Common myeloid progenitor, CD34-positive (primary cell): ENCODE results near the gene REXO5.

Experiments used
- CTCF ChIA-PET: fragments of 350-600 bp; sonication (Branson Sonifier 250); formaldehyde crosslinking; loops from one replicate; lab custom pipeline; 2021; ENCODE audit warnings: antibody characterized with exemption; lab: Charles Lee
- POLR2A ChIA-PET: fragments of 350-600 bp; sonication (Branson Sonifier 250); formaldehyde crosslinking; loops from one replicate; lab custom pipeline; 2021; ENCODE audit warnings: antibody characterized with exemption; lab: Charles Lee
- DNase-seq, 3 donors: peaks; one replicate each; pipeline versions ENCODE4 v3.0.0 to v3.0.0-alpha.2; 2013
- H3K27ac ChIP-seq, 2 experiments: 1 replicate in 1 of 2; 2 replicates in 1 of 2; pipeline ENCODE4 v1.7.0; 2013; ENCODE audit warnings: inconsistent platforms in 2 of 2, low read length in 2 of 2, mild to moderate bottlenecking in 2 of 2, low read depth in 1 of 2, moderate library complexity in 1 of 2; ENCODE audit not compliant: severe bottlenecking in 2 of 2, insufficient read depth in 1 of 2, poor library complexity in 1 of 2
- H3K27me3 ChIP-seq, 5 experiments: replicated peaks in 2 of 5; 1 replicate in 3 of 5; 2 replicates in 2 of 5; pipeline versions ENCODE4 v1.6.1 to v1.7.0; 2013; ENCODE audit warnings: low read length in 4 of 5, mild to moderate bottlenecking in 2 of 5, moderate library complexity in 2 of 5, inconsistent platforms in 1 of 5; ENCODE audit not compliant: insufficient read depth in 5 of 5, control insufficient read depth in 4 of 5
- H3K36me3 ChIP-seq, 4 experiments: 1 replicate in 2 of 4; 2 replicates in 2 of 4; pipeline versions ENCODE4 v1.6.1 to v1.7.0; 2013; ENCODE audit warnings: low read length in 3 of 4, control low read depth in 1 of 4, mild to moderate bottlenecking in 1 of 4; ENCODE audit not compliant: control insufficient read depth in 4 of 4, insufficient read depth in 4 of 4
- H3K4me1 ChIP-seq, 4 experiments: 1 replicate in 3 of 4; 2 replicates in 1 of 4; pipeline versions ENCODE4 v1.6.1 to v1.7.1; 2013; ENCODE audit warnings: low read length in 3 of 4, mild to moderate bottlenecking in 3 of 4, control low read depth in 1 of 4, inconsistent platforms in 1 of 4, moderate library complexity in 1 of 4; ENCODE audit not compliant: control insufficient read depth in 4 of 4, insufficient read depth in 4 of 4; ENCODE audit errors: control extremely low read depth in 1 of 4
- H3K4me3 ChIP-seq, 7 experiments: 1 replicate in 4 of 7; 2 replicates in 3 of 7; pipeline versions ENCODE4 v1.5.1 to v1.7.0; 2013; ENCODE audit warnings: mild to moderate bottlenecking in 7 of 7, low read length in 6 of 7, moderate library complexity in 6 of 7, inconsistent platforms in 2 of 7, low read depth in 2 of 7, control low read depth in 1 of 7; ENCODE audit not compliant: insufficient read depth in 4 of 7, control insufficient read depth in 1 of 7; ENCODE audit errors: extremely low read depth in 1 of 7
- H3K9me3 ChIP-seq, 5 experiments: 1 replicate in 4 of 5; 2 replicates in 1 of 5; pipeline versions ENCODE4 v1.6.1 to v1.7.1; 2013; ENCODE audit warnings: low read length in 4 of 5, mild to moderate bottlenecking in 2 of 5, inconsistent platforms in 1 of 5, low read depth in 1 of 5, moderate library complexity in 1 of 5; ENCODE audit not compliant: control insufficient read depth in 4 of 5, insufficient read depth in 2 of 5; ENCODE audit errors: control extremely low read depth in 1 of 5
- WGBS: methylation state at CpG from one replicate; pipeline ENCODE4 v1.1.5; 2013; ENCODE audit not compliant: insufficient coverage; 5-methylcytosine and 5-hydroxymethylcytosine counted together

REXO5 gene

DNA sequence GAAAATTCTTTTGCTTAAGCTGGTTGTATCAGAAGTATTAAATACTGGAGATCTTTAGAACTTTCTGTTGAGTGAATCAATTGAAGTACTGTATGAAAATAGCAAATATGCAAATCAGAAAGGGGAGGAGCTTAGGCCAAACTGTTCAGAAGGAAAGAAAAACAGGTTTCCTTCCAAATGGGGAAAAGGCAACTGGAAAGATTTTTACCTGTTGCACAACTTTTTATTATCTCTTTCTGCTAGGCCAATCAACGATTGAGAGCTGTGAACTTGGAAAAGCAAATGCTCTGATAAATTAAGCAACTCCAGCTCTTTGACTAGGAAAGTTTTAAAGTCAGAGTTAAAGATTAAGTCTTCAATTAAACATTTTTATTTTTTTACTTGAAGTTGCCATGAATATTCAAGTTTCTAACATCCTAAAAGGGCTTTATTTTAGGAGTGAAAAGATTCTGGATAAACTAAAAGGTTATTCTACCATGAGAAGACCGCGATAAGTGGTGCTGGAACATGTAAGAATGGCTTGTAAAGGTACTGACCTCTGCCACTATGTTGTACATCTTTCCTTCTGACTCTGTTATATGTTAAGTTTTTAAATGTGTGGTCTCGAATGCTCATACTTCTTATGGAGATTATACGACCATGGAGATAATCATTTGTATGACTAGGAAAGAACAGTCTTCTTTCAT lies 77.4 kb downstream of the REXO5 start:
- no peak overlapping the region for H3K4me3 ChIP-seq
- no peaks in the 10 kb centered on the region for H3K9me3 ChIP-seq
- H3K27me3 ChIP-seq = no peaks in the 10 kb centered on the region
- peaks cover 0 to 26% (median 7%) of the 10 kb centered on the region in 4 experiments for H3K4me1 ChIP-seq
- ChIA-PET POLR2A (interaction anchor here (0.6 kb wide), 1 partner anchor 1356 kb away, joined by 4 read pairs; no protein-coding TSS in a partner anchor), CTCF (interaction anchor here (1.2 to 2.4 kb wide), 2 partner anchors 20 to 33 kb away, joined by 3 to 6 read pairs; no protein-coding TSS in a partner anchor)
- no peak for DNase-seq
- WGBS = 100% methylated on average over 1 of the region's 5 CpGs
- H3K27ac ChIP-seq = no peak overlapping the region
- peaks cover 0 to 17% (median 6%) of the 10 kb centered on the region in 4 experiments for H3K36me3 ChIP-seq

- peaks cover 0 to 17% (median 6%) of the 10 kb centered on the region in 4 experiments for H3K36me3 ChIP-seq
- peaks cover 0 to 21% (median 5%) of the 10 kb centered on the region in 4 experiments for H3K4me1 ChIP-seq
- H3K27ac ChIP-seq = no peak overlapping the region
- no peaks in the 10 kb centered on the region for H3K27me3 ChIP-seq
- no CpG with 5 or more reads among the region's 1 CpG for WGBS
- ChIA-PET CTCF (interaction anchor here (1.2 to 2.4 kb wide), 2 partner anchors 19 to 34 kb away, joined by 3 to 6 read pairs; no protein-coding TSS in a partner anchor), POLR2A (no interaction called here)
- no peak overlapping the region for H3K4me3 ChIP-seq
- H3K9me3 ChIP-seq = no peaks in the 10 kb centered on the region
- no peak for DNase-seq
These were observed 77.9 kb downstream of the REXO5 start for GRCh38 chr16:20884240-20884556.

GRCh38 chr16:20886320-20886719 lies 80.0 kb downstream of the REXO5 start:
- CTCF ChIA-PET = interaction anchor here (0.7 kb wide), 1 partner anchor 12 kb away, joined by 3 read pairs; no protein-coding TSS in a partner anchor
- Histone ChIP-seq H3K4me3 (no peak overlapping the region), H3K4me1 (peaks cover 0 to 9% (median 0%) of the 10 kb centered on the region in 4 experiments), H3K27me3 (no peaks in the 10 kb centered on the region), H3K27ac (no peak overlapping the region), H3K9me3 (no peaks in the 10 kb centered on the region), H3K36me3 (peaks cover 0 to 25% (median 7%) of the 10 kb centered on the region in 4 experiments)
- DNase-seq = no peak
- no CpG with 5 or more reads among the region's 1 CpG for WGBS
- POLR2A ChIA-PET = interaction anchor here (1.6 kb wide), 1 partner anchor 8 kb away, joined by 3 read pairs; no protein-coding TSS in a partner anchor

DNA sequence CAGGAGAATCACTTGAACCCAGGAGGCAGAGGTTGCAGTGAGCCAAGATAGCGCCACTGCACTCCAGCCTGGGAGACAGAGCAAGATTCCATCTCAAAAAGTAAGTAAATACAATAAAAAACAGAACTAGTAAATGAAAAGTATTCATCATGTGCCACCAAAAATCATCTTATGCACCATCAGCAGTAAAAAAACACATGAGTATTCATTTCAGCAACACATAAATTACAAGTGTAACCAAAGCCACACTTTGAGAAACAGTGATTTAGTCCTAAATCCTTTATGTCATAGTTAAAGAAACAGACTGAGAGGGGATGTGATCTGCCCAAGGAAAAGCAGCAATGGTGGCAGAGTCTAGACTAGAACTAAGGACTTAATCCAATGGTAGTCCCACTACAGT lies 80.9 kb downstream of the REXO5 start:
- POLR2A ChIA-PET = no interaction called here
- peaks cover 2 to 34% (median 9%) of the 10 kb centered on the region in 4 experiments for H3K36me3 ChIP-seq
- CTCF ChIA-PET = interaction anchor here (0.8 to 1.2 kb wide), 3 partner anchors 8 to 39 kb away, joined by 3 to 6 read pairs (median 3); no protein-coding TSS in a partner anchor

GRCh38 chr16:20889625-20890275 lies 83.4 kb downstream of the REXO5 start:
- Histone ChIP-seq H3K36me3 (peaks cover 4 to 48% (median 16%) of the 10 kb centered on the region in 4 experiments), H3K27ac (no peak overlapping the region), H3K9me3 (no peaks in the 10 kb centered on the region), H3K27me3 (no peaks in the 10 kb centered on the region), H3K4me3 (no peak overlapping the region), H3K4me1 (no peaks in the 10 kb centered on the region)
- ChIA-PET POLR2A (interaction anchor here (1.1 kb wide), 1 partner anchor 10 kb away, joined by 4 read pairs; the partner anchor contains the start of gene DCUN1D3), CTCF (interaction anchor here (1.0 to 1.3 kb wide), 2 partner anchors 10 to 13 kb away, joined by 3 to 6 read pairs; partner anchors contain the start of gene DCUN1D3)
- WGBS = 92% methylated on average over 2 of the region's 4 CpGs
- no peak for DNase-seq

More for the DNA sequence above, 80.9 kb downstream of the REXO5 start:
- Histone ChIP-seq H3K27me3 (no peaks in the 10 kb centered on the region), H3K4me3 (no peak overlapping the region), H3K27ac (no peak overlapping the region), H3K4me1 (peaks cover 0 to 9% (median 0%) of the 10 kb centered on the region in 4 experiments), H3K9me3 (no peaks in the 10 kb centered on the region)
- WGBS = no CpG with 5 or more reads among the region's 1 CpG
- DNase-seq = no peak

- H3K27me3 ChIP-seq = no peaks in the 10 kb centered on the region
- DNase-seq = no peak
- WGBS = 100% methylated on average over 2 of the region's 2 CpGs
- H3K36me3 ChIP-seq = peaks cover 8 to 56% (median 25%) of the 10 kb centered on the region in 4 experiments
- no peaks in the 10 kb centered on the region for H3K9me3 ChIP-seq
- ChIA-PET POLR2A (interaction anchor here (0.6 kb wide), 1 partner anchor 8 kb away, joined by 3 read pairs; no protein-coding TSS in a partner anchor), CTCF (interaction anchor here (1.0 to 1.7 kb wide), 2 partner anchors 19 to 44 kb away, joined by 3 read pairs; no protein-coding TSS in a partner anchor)
- H3K4me1 ChIP-seq = peaks cover 3 to 24% (median 10%) of the 10 kb centered on the region in 4 experiments
- no peak overlapping the region for H3K4me3 ChIP-seq
- H3K27ac ChIP-seq = no peak overlapping the region
These were observed 88.1 kb downstream of the REXO5 start for GRCh38 chr16:20894388-20894787.
